Ishikawa (cell line): ENCODE data around the gene LRRC36.

Experiments used
- EGR1 ChIP-seq: IDR thresholded peaks from 2 replicates; pipeline ENCODE4 v1.6.1; 2012
- MAX ChIP-seq: IDR thresholded peaks from 2 replicates; pipeline ENCODE4 v1.6.1; 2012
- YY1 ChIP-seq: IDR thresholded peaks from 2 replicates; pipeline ENCODE4 v1.6.1; 2012; ENCODE audit warnings: low read depth

GRCh38 chr16:67364600-67365235 lies 38.1 kb downstream of the LRRC36 start:
- TF ChIP-seq YY1 (no peak), EGR1 (no peak), MAX (no peak)
